HG03520 (cell line): Measurements from ENCODE around the gene CREM.
A peak's percentile ranks its signal among the peaks of the same experiment; 100 is the strongest.

Experiments used
- ATAC-seq: cut with Tn5 transposase; IDR thresholded peaks from one replicate; pipeline ENCODE4 v1.9.1; 2021; ENCODE audit warnings: mild to moderate bottlenecking, moderate library complexity; ENCODE audit not compliant: unreplicated experiment

Gene CREM

DNA sequence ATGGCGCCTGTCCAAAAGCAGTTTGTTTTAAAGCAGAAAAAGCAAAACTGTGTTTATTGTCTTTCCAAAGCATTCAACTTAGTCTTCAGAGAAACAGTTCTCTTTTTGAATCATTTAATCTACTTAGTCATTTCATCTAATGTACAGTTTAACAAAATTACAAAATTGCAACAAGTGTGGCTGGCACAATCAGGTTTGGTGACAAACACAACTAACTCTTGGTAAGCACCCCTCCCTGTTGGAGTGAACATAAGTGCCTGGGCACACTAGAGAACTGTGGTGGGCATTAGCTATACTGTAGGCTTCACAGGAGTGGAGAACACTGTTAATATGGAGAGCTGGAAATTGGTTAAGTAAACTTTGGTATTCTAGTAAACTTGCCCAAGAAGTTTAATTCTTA lies 6.9 kb downstream of the CREM start:
- no peak for ATAC-seq

DNA sequence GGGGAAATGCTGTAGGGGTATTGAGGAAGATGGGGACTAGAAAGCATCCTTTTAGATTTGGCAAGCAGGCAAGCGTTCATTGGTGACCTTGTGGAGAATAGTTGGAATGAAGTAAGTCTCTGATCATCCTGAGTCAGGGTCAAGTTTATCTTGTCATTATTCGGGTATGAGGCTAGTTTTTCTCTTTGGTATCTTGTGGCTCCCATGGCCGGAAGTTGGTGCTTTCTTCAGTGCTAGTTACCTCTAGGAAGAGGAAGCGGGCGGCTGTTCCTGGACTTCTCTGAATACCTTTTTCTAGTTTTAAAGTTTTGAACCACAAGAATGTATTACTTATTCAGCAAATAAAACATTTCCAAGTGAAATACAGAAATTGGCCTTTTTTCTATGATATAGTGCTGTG lies 9.2 kb downstream of the CREM start:
- ATAC-seq: no peak

DNA sequence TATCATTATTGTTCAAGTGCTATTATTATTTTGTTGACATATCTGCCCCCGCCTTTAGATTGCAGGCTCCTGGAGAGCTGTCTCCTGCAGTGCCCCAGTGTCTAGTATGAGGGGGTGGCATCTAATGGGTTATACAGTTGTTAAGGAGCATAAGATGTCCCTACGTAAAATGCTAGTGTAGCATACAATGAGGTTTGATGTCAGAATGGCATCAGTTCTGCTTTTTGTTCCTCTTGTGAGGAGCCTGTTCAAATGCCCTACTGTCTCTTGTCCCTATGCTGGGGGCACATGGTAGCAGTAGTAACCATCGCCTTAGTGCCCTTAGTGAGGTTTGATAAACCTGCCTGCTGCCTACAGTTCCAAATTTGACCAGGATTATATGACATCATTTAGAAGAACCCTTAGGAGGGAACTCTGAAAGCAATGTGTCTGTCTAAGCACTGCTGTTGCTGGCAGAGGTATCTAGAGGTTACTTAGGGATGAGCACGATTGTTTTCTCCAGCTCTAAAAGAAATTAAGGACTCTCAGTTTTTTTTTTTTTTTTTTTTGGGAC lies 9.7 kb downstream of the CREM start:
- ATAC-seq: peak; percentile 52

DNA sequence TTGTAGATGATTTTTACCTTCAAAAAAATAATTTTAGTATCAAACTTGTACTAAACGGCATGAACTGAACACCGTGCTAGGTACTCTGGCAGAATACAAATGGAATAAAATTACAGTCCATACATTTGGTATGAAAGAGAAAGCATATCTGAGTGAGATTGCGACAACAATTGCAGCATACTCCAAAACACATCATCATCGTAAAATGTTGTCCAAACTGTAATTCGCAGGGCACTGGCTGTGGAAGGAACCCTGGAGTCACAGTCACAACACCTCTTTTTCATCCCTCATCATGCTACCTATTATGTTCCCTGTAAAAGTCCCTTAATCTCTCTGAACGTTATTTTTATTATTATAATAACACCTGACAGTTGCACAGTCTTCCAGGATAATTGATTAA lies 13.5 kb downstream of the CREM start:
- no peak for ATAC-seq

DNA sequence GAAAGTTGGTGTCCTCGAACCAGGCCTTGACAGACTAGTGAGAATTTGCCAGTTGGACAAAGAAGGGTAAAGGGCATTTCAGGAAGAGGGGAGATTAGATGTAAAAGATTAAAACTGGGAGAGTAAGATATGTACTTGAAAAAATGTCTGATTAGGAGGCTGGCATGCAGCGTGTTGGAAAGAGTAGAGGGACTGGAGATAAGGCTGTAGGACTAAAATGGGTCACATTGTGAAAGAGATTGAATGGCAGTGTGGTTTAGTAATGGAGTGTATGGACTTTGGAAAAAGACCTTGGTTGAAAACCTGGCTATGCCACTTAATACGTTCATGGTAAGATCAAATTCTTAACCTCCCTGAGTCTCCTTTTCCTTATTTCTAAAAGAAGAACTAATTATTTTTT lies 14.1 kb downstream of the CREM start:
- ATAC-seq: no peak

DNA sequence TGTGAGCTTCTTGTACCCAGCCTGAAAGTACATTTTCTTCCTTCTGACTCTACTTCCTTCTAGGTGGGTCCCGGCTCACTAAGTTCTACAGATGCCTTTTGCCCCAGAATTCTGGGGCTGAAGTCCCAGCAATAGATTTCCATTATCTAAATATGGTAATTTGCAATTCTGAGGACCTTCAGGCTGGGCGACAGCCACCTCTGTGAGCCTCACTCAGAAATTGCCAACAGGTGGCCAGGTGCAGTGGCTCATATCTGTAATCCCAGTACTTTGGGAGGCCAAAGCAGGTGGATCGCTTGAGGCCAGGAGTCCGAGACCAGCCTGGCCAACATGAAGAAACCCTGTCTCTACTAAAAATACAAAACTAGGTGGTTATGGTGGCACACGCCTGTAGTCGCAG lies 23.7 kb downstream of the CREM start:
- no peak for ATAC-seq

DNA sequence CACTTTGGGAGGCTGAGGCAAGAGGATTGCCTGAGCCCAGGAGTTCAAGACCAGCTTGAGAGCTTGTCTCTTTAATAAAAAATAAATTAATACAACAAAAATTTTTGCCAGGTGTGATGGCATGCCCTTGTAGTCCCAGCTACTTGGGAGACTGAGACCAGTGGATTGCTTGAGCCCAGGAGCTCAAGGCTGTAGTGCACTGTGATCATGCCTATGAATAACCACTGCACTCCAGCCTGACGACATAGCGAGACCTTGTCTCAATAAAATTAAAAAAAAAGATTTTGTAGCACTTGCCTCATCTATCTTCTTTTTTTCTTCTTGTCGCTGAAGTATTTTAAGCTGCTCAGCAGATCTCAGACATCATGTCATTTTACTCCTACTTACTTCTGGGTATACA lies 26.3 kb downstream of the CREM start:
- no peak for ATAC-seq

DNA sequence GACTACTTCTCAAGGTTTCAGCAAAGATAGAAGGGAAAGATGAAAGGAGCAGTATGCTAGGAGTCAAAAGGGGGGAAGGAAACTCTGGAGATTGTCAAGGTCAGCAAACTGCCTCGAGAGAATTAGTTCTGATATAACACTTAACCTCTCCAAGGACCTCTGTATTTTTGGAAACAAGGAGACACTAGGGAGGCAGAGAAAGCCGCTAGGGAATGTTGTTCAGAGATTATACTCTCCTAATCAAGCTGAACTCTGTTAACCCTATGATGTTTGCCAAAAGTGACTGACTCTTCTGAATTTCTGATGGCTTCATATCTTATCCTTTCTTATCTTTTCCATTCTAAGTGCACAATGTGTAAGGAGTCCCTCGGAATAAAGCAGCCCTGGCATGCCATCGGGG lies 27.1 kb downstream of the CREM start:
- no peak for ATAC-seq

DNA sequence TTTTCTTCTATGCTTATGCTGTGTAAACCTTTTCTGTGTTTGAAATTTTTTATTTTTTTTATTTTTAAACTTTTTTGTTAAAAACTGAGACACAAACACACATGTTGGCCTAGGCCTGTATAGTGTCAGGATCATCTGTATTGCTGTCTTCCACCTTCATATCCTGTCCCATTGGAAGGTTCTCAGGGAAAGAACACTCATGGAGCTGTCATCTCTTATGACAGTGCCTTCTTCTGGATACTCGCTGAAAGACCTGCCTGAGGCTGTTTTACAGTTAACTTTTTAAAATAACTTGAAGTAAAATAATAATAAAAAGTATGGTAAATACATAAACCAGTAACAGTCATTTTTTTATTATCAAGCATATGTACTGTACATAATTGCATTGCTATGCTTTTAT lies 34.1 kb downstream of the CREM start:
- no peak for ATAC-seq

DNA sequence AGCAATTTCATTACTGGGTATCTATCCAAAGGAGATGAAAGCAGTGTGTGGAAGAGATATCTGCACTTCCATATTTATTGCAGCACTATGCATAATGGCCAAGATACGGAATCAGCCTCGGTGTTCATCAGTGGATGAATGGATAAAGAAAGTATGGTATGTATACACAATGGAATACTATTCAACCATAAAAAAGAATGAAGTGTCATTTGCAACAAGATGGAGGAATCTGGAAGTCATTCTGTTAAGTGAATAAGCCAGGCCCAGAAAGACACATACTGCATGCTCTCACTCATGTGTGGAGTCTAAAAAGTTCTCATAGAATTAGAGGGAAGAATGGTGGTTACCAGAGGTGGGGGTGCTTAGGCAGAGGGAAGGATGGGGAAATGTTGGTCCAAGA lies 35.3 kb downstream of the CREM start:
- ATAC-seq: no peak

DNA sequence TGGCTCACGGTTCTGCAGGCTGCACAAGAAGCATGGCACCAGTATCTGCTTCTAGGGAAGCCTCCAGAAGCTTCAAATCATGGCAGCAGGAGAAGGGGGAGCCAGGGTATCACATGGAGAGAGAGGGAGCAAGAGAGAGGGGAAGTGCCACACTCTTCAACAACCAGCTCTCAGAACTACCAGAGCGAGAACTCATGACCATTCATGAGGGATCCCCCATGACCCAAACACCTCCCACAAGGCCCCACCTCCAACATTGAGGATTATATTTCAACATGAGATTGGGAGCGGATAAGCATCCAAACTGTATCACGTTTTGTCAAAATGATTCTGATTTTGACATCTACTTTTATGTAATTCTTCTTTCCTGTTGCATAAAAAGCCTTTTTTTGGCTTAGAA lies 38.5 kb downstream of the CREM start:
- no peak for ATAC-seq

DNA sequence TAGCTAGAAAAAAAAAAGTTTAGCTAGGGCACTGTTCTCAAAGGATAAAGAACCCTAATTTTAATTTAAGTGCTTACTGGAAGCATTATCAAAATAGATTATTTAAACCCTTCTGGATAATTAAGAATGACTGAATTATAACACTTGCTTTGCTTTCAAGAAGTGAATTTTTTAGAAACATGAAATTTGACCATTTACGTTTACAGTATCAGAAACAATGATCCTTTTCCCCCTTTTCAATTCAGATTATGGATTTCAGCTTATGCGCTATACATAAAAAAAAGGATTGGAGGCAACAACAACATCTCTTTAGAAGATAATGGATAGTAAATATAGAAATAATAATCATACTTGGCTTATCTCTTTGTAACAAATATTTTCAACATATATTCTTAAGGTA lies 39.2 kb downstream of the CREM start:
- no peak for ATAC-seq

DNA sequence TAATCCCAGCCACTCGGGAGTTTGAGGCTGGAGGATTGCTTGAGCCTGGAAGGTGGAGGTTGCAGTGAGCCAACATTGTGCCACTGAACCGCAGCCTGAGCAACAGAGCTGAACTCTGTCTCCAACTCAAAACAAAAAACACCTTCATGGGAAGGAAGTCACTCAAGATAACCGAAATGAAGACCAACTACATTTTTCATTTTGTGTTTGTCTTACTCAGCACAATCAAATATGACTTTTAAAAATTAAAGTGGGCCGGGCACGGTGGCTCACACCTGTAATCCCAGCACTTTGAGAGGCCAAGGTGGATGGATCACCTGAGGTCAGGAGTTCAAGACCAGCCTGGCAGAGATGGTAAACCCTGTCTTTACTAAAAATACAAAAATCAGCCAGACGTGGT lies 40.0 kb downstream of the CREM start:
- ATAC-seq: no peak

DNA sequence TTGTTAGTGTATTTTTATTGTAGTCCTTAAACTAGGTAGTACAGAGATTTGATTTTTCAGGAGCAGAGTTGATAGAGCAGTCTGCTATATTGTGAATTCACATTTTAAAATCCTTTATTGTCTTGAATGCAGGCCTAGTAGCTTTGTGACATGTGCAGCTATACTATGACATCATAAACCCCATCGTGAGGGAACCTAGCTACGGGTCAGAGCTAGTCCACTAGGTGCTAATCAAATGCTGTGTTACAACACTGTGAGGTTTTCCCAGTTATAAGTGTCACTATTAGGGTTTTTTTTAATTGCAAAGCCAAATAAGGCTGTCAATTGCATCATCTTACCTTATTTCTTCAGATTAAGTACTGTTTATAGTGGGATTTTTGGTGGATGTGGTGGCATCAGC lies 40.7 kb downstream of the CREM start:
- no peak for ATAC-seq

DNA sequence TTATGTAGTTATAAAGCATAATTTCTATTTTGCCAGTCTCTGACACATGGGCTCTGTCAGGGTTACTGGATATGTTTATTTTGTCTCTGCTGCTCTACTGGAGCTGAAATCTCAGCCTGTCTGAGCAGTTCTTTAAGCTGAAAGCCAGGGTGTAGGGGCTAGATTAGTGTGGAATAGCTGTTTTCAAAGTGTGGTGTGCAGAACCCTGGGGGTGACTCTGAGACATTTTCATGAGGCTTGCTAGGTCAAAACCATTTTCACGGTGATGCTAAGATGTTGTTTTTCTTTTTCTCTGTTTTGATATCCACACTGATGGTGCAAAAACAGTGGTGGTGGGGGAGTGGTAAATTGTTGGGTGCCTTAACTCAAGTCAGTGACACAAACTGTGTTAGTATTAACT lies 45.5 kb downstream of the CREM start:
- ATAC-seq: no peak

DNA sequence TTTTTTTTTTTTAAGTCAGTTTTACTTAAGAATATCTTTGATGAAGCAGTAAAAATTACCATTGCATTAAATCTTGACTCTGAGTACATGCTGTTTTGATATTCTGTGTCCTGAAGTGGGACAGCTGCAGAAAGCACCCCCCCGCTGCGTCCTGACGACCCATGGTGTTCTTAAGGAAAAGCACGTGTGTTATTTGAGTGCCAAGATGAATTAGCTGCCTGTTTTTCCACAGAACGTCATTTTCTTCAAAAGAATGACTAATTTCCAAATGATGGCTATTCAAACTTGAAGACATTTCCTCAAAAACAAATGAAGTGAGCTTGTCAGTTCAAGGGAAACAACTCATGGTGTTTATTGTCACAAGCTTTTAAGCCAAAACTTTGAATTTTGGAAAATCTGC lies 45.9 kb downstream of the CREM start:
- no peak for ATAC-seq

DNA sequence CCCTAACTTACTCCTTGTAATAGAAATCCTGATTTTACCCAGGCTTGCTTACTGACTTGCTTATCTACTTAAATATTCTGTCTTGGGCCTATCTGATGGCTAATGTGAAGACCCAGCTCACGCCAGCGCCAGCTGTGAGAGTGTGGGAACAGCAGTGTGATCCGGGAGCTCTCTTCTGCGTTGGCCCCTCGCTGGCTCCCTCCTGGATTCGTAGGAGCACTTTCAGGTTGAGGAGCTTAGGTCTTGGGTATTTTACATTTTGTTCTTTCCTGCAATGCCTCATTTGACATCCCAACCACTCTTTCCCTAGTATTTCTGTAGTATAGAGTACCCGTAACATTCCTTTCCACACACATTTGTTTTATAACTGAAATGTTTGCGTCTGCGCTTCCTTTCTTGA lies 51.7 kb downstream of the CREM start:
- no peak for ATAC-seq

DNA sequence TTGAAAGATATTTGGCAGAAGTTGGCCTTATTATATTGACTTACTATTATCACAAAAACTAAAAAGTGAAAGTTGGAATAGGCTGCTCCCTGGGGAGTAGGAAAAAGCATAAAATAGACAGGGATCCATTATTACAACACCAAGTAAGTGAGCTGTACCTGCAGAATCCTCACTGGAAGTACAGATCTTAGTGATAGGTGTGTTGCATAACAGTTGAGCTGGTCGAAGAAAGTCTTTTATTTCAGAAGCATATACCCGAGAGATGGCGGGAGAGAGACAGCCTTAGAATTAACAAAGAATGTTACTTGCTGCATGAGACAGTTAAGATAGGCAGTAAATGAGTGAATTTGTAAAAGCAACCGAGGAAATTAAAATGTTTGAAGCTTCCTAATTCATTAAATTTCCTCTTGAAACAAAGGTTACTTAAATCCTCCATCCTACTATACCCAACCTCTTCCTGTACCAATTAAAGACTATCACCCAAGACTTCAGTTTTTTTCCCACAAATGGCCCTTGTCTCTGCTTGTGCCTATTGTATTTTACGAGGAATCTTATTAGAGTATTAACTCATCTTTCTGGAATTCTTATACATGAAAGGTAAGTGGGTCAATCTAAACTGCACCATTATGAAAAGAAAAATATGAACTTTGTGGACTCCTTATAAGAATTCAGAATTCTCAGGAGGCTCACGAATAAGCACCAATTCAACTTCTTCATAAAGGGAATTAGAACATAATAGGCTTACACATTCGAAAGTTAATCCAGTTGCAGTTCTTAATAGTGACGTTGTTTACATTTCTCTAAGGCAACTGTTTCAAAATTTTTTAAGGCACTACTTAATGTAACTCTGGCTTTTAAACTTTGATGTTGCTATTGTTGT lies 56.2 kb downstream of the CREM start:
- no peak for ATAC-seq

DNA sequence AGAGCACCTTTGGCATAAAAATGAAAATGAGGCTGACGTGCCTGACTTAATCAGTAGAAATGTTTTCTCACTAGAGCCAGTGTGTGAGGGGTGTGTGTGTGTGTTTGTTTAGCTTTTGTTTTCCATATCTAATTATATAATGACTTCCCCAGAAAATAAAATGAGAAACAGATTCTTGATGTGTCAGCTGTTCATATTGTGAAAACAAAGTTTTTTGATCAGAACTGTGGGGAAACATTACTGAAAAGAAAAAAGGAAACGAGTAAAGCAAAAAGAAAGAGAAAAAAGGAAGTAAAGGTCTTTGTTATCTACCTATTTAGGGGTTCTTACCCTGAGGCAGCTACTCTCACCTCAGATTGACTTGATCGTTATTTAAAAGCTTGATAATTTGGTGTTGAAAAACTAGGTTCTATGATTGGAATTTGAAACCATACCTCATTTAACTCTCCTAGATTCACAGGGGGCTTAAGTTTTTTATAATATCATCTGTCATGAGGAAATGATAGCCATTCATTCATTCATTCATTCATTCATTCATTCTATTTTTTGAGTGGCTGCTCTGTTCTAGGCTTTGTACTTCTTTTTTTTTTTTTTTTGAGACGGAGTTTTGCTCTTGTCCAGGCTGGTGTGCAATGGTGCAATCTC lies 58.0 kb downstream of the CREM start:
- ATAC-seq: peak; percentile 57

DNA sequence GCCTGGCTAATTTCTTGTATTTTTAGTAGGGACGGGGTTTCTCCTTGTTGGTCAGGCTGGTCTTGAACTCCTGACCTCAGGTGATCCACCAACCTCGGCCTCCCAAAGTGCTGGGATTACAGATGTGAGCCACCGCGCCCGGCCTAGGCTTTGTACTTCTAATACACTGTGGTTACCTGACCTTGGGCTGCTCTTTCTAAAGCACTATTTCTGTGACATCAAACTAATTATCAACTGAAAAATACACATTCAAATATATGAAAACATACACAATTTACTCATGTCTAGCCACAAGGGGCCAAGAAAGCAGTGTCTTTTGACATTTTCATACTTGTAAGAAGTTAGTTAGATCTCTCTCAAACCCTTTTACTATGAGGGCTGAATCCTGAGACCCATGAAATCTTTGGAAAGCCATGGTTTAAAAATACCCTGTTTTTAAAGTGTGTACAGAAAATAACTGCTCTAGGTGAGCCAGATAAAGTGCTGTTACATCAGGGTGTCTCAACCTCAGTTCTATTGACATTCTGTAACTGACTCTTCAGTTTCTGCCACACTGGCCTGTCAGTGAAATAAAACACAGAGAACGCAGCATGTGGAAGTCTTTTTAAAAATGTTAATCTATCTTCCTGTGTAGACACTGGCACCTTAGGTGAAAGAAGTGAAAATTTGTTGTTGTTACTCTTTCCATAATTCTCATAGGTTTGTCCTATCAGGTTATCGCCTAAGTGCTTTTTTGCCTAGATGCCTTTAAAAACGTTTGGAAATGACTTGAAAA lies 58.8 kb downstream of the CREM start:
- ATAC-seq: no peak

DNA sequence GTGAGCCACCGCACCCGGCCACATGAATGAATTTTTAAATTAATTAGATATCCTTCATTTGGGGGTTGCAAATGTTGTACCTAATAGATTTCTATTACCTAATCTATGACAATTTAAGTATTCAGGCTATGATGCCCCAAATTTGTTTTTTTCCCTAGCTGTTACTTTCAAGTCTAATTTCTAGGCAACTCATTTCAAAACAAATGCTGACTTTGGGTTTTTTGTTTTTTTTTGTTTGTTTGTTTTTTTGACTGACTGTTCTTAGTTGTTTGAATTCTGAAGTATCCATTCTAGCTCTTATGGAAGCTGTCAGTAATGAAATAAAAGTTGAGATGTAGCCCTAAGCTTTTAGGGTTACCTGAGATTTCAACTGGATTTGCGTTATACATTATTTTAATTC lies 62.3 kb downstream of the CREM start:
- no peak for ATAC-seq

DNA sequence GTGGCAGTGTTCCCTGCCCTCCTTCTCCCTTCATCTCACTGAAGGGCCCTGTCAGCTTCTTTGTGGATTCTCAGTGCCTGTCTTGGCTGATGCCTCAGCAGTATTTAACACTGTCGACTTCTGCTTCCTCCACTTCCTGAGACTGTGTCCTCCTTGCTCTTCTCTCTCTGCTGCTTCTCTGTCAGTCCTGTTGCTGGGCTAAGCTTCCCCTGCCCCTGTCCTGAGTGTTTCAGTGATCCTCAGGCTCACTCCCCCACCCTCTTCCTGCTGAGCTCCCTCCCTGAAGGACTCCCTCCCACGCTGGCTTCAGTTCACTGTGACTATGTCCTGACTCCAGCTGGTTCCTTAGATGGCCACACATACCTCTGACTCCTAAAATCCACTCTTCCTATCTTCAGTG lies 64.9 kb downstream of the CREM start:
- ATAC-seq: no peak
